WTC11 (cell line): Measurements from ENCODE around the gene KSR1. TPM values are rescaled to one million over a fixed set of nuclear protein-coding genes. Genes with fewer than 3 reads are reported as not detected.

Experiments
- ATAC-seq: fragments of 200-7000 bp; cut with Tn5 transposase; 2 replicates; pipeline ENCODE4 v1.10.0; 2021; ENCODE audit warnings: mild to moderate bottlenecking, moderate library complexity
- CTCF ChIA-PET: fragments of 300-600 bp; sonication (Branson Sonifier 250); formaldehyde crosslinking; loops from one replicate; lab custom pipeline; 2021; ENCODE audit warnings: antibody characterized with exemption; lab: Charles Lee
- POLR2A ChIA-PET: fragments of 350-600 bp; sonication (Branson Sonifier 250); formaldehyde crosslinking; loops from one replicate; lab custom pipeline; 2021; ENCODE audit warnings: antibody characterized with exemption; lab: Charles Lee
- DNase-seq: peaks from one replicate; pipeline ENCODE4 v3.0.0; 2021; ENCODE audit warnings: low spot score
- H3K27ac Mint-ChIP-seq: 2 replicates; pipeline ENCODE4 v1.8.0; 2021; ENCODE audit warnings: mixed read lengths
- H3K27me3 Mint-ChIP-seq: 2 replicates; pipeline ENCODE4 v1.8.0; 2021; ENCODE audit warnings: low read depth, mild to moderate bottlenecking, moderate library complexity, mixed read lengths
- H3K36me3 Mint-ChIP-seq: 2 replicates; pipeline ENCODE4 v1.8.0; 2021; ENCODE audit warnings: mixed read lengths
- H3K4me1 Mint-ChIP-seq: 2 replicates; pipeline ENCODE4 v1.8.0; 2022; ENCODE audit warnings: mixed read lengths
- H3K4me3 Mint-ChIP-seq: 2 replicates; pipeline ENCODE4 v1.8.0; 2021; ENCODE audit warnings: mild to moderate bottlenecking, moderate library complexity, mixed read lengths
- H3K9me3 Mint-ChIP-seq: 2 replicates; pipeline ENCODE4 v1.8.0; 2021; ENCODE audit warnings: mixed read lengths
- ATF6 ChIP-seq: sonication (generic); formaldehyde crosslinking; IDR thresholded peaks from 2 replicates; pipeline ENCODE4 v1.8.1; 2023; ENCODE audit warnings: mild to moderate bottlenecking, missing genetic modification reagents
- CREB1 ChIP-seq: sonication (generic); formaldehyde crosslinking; IDR thresholded peaks from 2 replicates; pipeline ENCODE4 v1.8.0; 2023; ENCODE audit warnings: mild to moderate bottlenecking, missing genetic modification reagents
- FOXP4 ChIP-seq: sonication (generic); formaldehyde crosslinking; IDR thresholded peaks from 2 replicates; pipeline ENCODE4 v1.8.0; 2022; ENCODE audit warnings: mild to moderate bottlenecking, missing genetic modification reagents
- GABPB1 ChIP-seq: sonication (generic); formaldehyde crosslinking; IDR thresholded peaks from 2 replicates; pipeline ENCODE4 v1.8.1; 2023; ENCODE audit warnings: mild to moderate bottlenecking, missing genetic modification reagents
- HMGA2 ChIP-seq: fragments of 250-450 bp; sonication (Bioruptor Pico); IDR thresholded peaks from 2 replicates; pipeline ENCODE4 v1.4.0; 2021; ENCODE audit warnings: mild to moderate bottlenecking, moderate library complexity
- JAZF1 ChIP-seq: fragments of 250-450 bp; sonication (Bioruptor Pico); IDR thresholded peaks from 2 replicates; pipeline ENCODE4 v1.9.0; 2021; ENCODE audit warnings: moderate library complexity, mild to moderate bottlenecking, inconsistent platforms
- TEAD4 ChIP-seq: sonication (generic); formaldehyde crosslinking; IDR thresholded peaks from 2 replicates; pipeline ENCODE4 v1.8.0; 2022; ENCODE audit warnings: mild to moderate bottlenecking, missing genetic modification reagents
- TP53 ChIP-seq: sonication (generic); formaldehyde crosslinking; IDR thresholded peaks from 2 replicates; pipeline ENCODE4 v1.8.1; 2023; ENCODE audit warnings: mild to moderate bottlenecking, missing genetic modification reagents
- ZNF138 ChIP-seq: sonication (generic); formaldehyde crosslinking; conservative IDR thresholded peaks from 2 replicates; pipeline ENCODE4 v1.8.1; 2022; ENCODE audit warnings: mild to moderate bottlenecking, moderate library complexity, missing genetic modification reagents
- ZSCAN18 ChIP-seq: fragments of 250-450 bp; sonication (Bioruptor Pico); IDR thresholded peaks from 2 replicates; pipeline ENCODE4 v2.1.2; 2022; ENCODE audit warnings: mild to moderate bottlenecking, moderate library complexity
- total RNA-seq: library from RNA; stranded (reverse); gene quantifications from 3 replicates; pipeline ENCODE4 v1.2.3, GENCODE V29; 2021
- TF ChIP-seq, protein P1 (sequence below): sonication (generic); formaldehyde crosslinking; IDR thresholded peaks from 2 replicates; pipeline ENCODE4 v1.8.0; 2023; ENCODE audit warnings: mild to moderate bottlenecking, missing genetic modification reagents
- TF ChIP-seq, protein P2 (sequence below): sonication (generic); formaldehyde crosslinking; IDR thresholded peaks from 2 replicates; pipeline ENCODE4 v1.8.1; 2023; ENCODE audit warnings: mild to moderate bottlenecking, missing genetic modification reagents, moderate library complexity
- TF ChIP-seq, protein P3 (sequence below): sonication (generic); formaldehyde crosslinking; IDR thresholded peaks from 2 replicates; pipeline ENCODE4 v1.8.1; 2023; ENCODE audit warnings: mild to moderate bottlenecking, missing genetic modification reagents
- TF ChIP-seq, protein P4 (sequence below): sonication (generic); formaldehyde crosslinking; IDR thresholded peaks from 2 replicates; pipeline ENCODE4 v1.8.1; 2023; ENCODE audit warnings: mild to moderate bottlenecking, moderate library complexity, missing genetic modification reagents

Gene KSR1
- total RNA-seq, 1 experiment from 2014 or later: 45.5 TPM

DNA sequence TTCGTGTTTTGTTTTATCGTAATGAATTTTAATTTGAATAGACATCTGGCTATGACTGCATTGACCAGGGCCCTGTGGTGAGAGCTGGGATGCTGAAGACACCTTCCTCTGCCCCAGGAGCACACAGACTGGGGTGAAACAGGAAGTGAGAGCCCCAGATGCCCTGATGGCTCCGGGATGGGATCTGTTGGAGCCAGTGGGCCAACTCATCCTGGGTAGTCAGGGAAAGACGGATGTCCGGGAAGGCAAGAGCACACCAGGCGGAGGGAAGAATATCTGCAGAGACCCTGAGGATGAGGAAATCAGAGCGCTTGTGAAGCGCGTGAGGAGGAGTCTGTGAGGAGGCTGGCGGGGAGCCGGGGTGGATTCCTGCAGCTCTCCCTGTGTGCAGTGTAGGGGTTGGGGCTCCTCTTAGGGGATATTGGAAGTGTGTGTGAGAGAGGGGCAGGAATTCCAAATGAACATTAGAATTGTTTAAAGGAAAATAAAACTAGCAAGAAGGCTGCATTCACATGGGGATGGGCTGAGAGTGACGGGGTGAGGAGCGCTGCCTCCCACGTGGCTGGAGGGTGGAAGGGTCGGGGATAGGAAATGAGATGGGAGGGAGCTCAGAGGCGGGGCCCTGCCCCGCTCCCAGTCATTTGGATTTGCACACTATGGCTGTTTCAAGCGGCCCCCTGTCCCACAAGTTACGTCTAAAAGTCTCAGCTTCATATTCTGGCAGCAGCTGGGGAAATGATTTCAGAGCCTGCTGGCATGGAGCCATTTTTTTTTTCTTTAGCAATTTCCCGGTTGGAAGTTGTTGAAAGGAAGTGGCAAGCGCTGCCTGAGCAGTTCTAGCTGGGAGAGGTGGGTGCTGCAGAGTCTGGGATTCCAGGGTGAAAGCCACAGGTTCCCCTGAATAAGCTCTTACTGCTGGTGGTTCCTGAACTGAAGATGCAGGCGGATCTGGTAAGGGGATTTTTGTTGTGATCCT, 103.5 kb downstream of the KSR1 start:
- DNase-seq (no peak), ATAC-seq (peak; percentile 48)
- H3K27ac Mint-ChIP-seq: peak overlapping the region; percentile 82
- no peak overlapping the region for H3K4me3 Mint-ChIP-seq
- no peaks in the 10 kb centered on the region for H3K27me3 Mint-ChIP-seq
- TF ChIP-seq TP53: no peak
- TF ChIP-seq, protein P1, sequence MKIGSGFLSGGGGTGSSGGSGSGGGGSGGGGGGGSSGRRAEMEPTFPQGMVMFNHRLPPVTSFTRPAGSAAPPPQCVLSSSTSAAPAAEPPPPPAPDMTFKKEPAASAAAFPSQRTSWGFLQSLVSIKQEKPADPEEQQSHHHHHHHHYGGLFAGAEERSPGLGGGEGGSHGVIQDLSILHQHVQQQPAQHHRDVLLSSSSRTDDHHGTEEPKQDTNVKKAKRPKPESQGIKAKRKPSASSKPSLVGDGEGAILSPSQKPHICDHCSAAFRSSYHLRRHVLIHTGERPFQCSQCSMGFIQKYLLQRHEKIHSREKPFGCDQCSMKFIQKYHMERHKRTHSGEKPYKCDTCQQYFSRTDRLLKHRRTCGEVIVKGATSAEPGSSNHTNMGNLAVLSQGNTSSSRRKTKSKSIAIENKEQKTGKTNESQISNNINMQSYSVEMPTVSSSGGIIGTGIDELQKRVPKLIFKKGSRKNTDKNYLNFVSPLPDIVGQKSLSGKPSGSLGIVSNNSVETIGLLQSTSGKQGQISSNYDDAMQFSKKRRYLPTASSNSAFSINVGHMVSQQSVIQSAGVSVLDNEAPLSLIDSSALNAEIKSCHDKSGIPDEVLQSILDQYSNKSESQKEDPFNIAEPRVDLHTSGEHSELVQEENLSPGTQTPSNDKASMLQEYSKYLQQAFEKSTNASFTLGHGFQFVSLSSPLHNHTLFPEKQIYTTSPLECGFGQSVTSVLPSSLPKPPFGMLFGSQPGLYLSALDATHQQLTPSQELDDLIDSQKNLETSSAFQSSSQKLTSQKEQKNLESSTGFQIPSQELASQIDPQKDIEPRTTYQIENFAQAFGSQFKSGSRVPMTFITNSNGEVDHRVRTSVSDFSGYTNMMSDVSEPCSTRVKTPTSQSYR (CRISPR knock-in tag): no peak
- TF ChIP-seq ATF6 (CRISPR knock-in tag): no peak
- TF ChIP-seq JAZF1 (CRISPR knock-in tag): no peak
- no peak for TF ChIP-seq GABPB1 (CRISPR knock-in tag)
- TF ChIP-seq ZSCAN18: no peak
- TF ChIP-seq HMGA2 (CRISPR knock-in tag): no peak
- TF ChIP-seq ZNF138 (CRISPR knock-in tag): no peak
- no peak for TF ChIP-seq FOXP4 (CRISPR knock-in tag)
- no peak for TF ChIP-seq TEAD4
- TF ChIP-seq, protein P2, sequence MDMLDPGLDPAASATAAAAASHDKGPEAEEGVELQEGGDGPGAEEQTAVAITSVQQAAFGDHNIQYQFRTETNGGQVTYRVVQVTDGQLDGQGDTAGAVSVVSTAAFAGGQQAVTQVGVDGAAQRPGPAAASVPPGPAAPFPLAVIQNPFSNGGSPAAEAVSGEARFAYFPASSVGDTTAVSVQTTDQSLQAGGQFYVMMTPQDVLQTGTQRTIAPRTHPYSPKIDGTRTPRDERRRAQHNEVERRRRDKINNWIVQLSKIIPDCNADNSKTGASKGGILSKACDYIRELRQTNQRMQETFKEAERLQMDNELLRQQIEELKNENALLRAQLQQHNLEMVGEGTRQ: no peak
- no peak for TF ChIP-seq CREB1 (CRISPR knock-in tag)
- TF ChIP-seq, protein P3, sequence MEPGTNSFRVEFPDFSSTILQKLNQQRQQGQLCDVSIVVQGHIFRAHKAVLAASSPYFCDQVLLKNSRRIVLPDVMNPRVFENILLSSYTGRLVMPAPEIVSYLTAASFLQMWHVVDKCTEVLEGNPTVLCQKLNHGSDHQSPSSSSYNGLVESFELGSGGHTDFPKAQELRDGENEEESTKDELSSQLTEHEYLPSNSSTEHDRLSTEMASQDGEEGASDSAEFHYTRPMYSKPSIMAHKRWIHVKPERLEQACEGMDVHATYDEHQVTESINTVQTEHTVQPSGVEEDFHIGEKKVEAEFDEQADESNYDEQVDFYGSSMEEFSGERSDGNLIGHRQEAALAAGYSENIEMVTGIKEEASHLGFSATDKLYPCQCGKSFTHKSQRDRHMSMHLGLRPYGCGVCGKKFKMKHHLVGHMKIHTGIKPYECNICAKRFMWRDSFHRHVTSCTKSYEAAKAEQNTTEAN (CRISPR knock-in tag): no peak
- TF ChIP-seq, protein P4, sequence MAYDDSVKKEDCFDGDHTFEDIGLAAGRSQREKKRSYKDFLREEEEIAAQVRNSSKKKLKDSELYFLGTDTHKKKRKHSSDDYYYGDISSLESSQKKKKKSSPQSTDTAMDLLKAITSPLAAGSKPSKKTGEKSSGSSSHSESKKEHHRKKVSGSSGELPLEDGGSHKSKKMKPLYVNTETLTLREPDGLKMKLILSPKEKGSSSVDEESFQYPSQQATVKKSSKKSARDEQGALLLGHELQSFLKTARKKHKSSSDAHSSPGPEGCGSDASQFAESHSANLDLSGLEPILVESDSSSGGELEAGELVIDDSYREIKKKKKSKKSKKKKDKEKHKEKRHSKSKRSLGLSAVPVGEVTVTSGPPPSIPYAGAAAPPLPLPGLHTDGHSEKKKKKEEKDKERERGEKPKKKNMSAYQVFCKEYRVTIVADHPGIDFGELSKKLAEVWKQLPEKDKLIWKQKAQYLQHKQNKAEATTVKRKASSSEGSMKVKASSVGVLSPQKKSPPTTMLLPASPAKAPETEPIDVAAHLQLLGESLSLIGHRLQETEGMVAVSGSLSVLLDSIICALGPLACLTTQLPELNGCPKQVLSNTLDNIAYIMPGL (CRISPR knock-in tag): no peak
- peaks cover 15% of the 10 kb centered on the region for H3K4me1 Mint-ChIP-seq
- H3K9me3 Mint-ChIP-seq: peaks cover 3% of the 10 kb centered on the region; the same call in 1 of the 2 replicates
- POLR2A ChIA-PET: no interaction called here
- CTCF ChIA-PET: interaction anchor here (0.8 to 2.5 kb wide), 8 partner anchors 9 to 104 kb away, joined by 3 to 10 read pairs (median 4); partner anchors contain the start of gene KSR1
- H3K36me3 Mint-ChIP-seq: peaks cover 14% of the 10 kb centered on the region
